Activated naive CD8-positive, alpha-beta T cell (primary cell): ENCODE results near the gene VWA8.
"Not testable (repeated sequence)": the region's sequence is repeated elsewhere in the genome, so short reads cannot be mapped to it uniquely, and the experiment has no call there.

Experiments used
- H3K27ac Mint-ChIP-seq: one replicate; pipeline ENCODE4 v1.8.0; 2021; ENCODE audit warnings: mixed read lengths
- H3K27me3 Mint-ChIP-seq: one replicate; pipeline ENCODE4 v1.8.0; 2021; ENCODE audit warnings: mixed read lengths
- H3K36me3 Mint-ChIP-seq: one replicate; pipeline ENCODE4 v1.8.0; 2021; ENCODE audit warnings: mixed read lengths
- H3K4me1 Mint-ChIP-seq: one replicate; pipeline ENCODE4 v1.8.0; 2021; ENCODE audit warnings: low read depth, mixed read lengths
- H3K4me3 Mint-ChIP-seq: one replicate; pipeline ENCODE4 v1.8.0; 2021; ENCODE audit warnings: mild to moderate bottlenecking, mixed read lengths
- H3K9me3 Mint-ChIP-seq: one replicate; pipeline ENCODE4 v1.8.0; 2021; ENCODE audit warnings: low read depth, mixed read lengths

VWA8 gene

DNA sequence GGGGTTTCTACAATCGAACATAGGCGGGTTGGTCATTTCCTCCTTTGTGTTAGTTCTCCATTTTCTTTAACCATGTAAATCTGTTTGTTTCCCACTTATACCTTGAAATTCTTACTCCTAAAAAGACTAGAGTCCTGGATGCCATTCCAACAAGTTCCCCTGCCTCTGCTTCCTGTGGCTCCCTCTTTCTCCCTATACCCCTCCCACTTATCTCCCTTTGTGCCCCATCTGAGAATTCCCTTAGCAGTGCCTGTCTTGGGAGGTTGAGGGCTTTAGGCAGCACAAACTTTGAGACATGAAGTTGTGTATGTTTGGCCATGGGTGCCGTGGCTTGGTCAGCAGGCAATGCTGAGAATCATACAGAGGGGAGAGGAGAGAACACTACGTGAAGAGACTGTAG lies 327.1 kb downstream of the VWA8 start:
- Mint-ChIP-seq H3K4me1 (no peaks in the 10 kb centered on the region), H3K27me3 (no peaks in the 10 kb centered on the region), H3K9me3 (no peaks in the 10 kb centered on the region), H3K27ac (no peak overlapping the region), H3K4me3 (no peak overlapping the region), H3K36me3 (peaks cover 9% of the 10 kb centered on the region)

DNA sequence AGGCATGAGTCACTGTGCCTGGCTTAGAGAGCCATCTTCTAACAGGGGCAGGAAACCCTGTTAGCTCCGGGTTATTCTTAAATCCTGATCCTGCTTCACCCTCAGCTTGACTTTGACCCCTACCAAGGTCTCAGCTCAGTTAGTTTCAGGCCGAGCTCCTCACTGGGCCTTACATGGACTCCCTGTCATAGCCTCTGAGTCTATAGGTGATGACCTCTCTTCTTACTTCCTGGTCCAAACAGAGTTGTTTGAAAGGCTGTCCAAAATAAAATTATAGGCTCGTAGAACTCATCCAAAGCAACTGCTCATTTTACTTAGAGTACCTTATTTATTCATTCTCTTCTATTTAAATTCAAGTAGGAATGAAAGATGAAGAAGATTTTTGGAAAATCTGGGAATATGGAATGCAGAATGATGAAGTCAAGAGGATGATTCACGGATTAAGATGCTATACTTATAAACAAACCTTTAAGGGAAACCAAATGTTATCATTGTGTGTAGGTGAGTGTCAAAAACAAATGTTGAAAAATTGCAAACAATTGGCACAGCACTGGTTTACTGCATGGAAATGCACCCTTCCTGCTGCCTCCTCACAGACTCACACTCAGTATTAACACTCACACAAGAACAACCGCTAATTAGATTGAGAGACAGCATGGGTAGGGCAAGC lies 329.5 kb downstream of the VWA8 start:
- no peak overlapping the region for H3K27ac Mint-ChIP-seq
- no peak overlapping the region for H3K4me3 Mint-ChIP-seq
- H3K27me3 Mint-ChIP-seq = no peaks in the 10 kb centered on the region
- H3K36me3 Mint-ChIP-seq = peaks cover 7% of the 10 kb centered on the region
- no peaks in the 10 kb centered on the region for H3K4me1 Mint-ChIP-seq
- H3K9me3 Mint-ChIP-seq = no peaks in the 10 kb centered on the region

- H3K36me3 Mint-ChIP-seq = peaks cover 15% of the 10 kb centered on the region
- no peaks in the 10 kb centered on the region for H3K9me3 Mint-ChIP-seq
- H3K4me3 Mint-ChIP-seq = no peak overlapping the region
- H3K27ac Mint-ChIP-seq = no peak overlapping the region
- H3K4me1 Mint-ChIP-seq = no peaks in the 10 kb centered on the region
- H3K27me3 Mint-ChIP-seq = no peaks in the 10 kb centered on the region
These were observed 333.5 kb downstream of the VWA8 start for GRCh38 chr13:41627425-41627824.

- no peaks in the 10 kb centered on the region for H3K9me3 Mint-ChIP-seq
- H3K36me3 Mint-ChIP-seq = peaks cover 20% of the 10 kb centered on the region
- H3K27me3 Mint-ChIP-seq = no peaks in the 10 kb centered on the region
These were observed 336.9 kb downstream of the VWA8 start for GRCh38 chr13:41624041-41624440.

GRCh38 chr13:41622432-41623429 lies 338.2 kb downstream of the VWA8 start:
- H3K9me3 Mint-ChIP-seq = no peaks in the 10 kb centered on the region
- no peak overlapping the region for H3K4me3 Mint-ChIP-seq
- peaks cover 15% of the 10 kb centered on the region for H3K36me3 Mint-ChIP-seq
- H3K27me3 Mint-ChIP-seq = no peaks in the 10 kb centered on the region
- no peaks in the 10 kb centered on the region for H3K4me1 Mint-ChIP-seq
- no peak overlapping the region for H3K27ac Mint-ChIP-seq

More at GRCh38 chr13:41624041-41624440, 336.9 kb downstream of the VWA8 start:
- no peak overlapping the region for H3K4me3 Mint-ChIP-seq
- no peaks in the 10 kb centered on the region for H3K4me1 Mint-ChIP-seq
- H3K27ac Mint-ChIP-seq = no peak overlapping the region

- Mint-ChIP-seq H3K27ac (no peak overlapping the region), H3K27me3 (no peaks in the 10 kb centered on the region), H3K36me3 (peaks cover 15% of the 10 kb centered on the region), H3K4me3 (no peak overlapping the region), H3K4me1 (no peaks in the 10 kb centered on the region), H3K9me3 (no peaks in the 10 kb centered on the region)
These were observed 339.0 kb downstream of the VWA8 start for GRCh38 chr13:41621716-41622431.

DNA sequence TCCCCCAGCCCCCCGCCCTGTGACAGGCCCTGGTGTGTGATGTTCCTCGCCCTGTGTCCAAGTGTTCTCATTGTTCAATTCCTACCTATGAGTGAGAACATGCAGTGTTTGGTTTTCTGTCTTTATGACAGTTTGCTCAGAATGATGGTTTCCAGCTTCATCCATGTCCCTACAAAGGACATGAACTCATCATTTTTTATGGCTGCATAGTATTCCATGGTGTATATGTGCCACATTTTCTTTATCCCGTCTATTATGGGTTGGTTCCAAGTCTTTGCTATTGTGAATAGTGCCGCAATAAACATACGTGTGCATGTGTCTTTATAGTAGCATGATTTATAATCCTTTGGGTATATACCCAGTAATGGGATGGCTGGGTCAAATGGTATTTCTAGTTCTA lies 343.3 kb downstream of the VWA8 start:
- H3K9me3 Mint-ChIP-seq, H3K27ac Mint-ChIP-seq, H3K27me3 Mint-ChIP-seq, H3K4me3 Mint-ChIP-seq, H3K4me1 Mint-ChIP-seq: not testable (repeated sequence)
- H3K36me3 Mint-ChIP-seq = peaks cover 18% of the 10 kb centered on the region

DNA sequence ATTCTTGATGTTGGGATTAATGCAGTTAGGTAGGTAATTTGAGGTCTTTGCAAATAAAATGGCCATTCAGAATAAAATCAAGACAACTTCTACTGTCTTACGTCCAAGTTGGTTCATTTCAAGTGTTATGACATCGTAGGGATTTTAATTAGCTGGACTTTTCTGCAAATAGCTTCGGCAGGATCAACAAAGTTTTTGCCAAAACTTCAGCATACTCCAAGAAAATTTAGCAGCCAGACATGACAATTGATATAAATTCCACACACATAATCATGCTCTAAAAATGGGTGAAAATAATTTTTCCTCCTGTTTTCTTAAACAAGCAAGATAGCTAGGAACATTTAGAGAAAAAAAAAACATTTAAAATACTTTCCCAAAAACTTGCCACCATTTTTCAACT lies 344.8 kb downstream of the VWA8 start:
- Mint-ChIP-seq H3K36me3 (peaks cover 13% of the 10 kb centered on the region), H3K27me3 (no peaks in the 10 kb centered on the region), H3K9me3 (no peaks in the 10 kb centered on the region), H3K4me3 (no peak overlapping the region), H3K4me1 (no peaks in the 10 kb centered on the region), H3K27ac (no peak overlapping the region)

- Mint-ChIP-seq H3K4me3 (no peak overlapping the region), H3K27ac (no peak overlapping the region), H3K36me3 (peaks cover 17% of the 10 kb centered on the region), H3K27me3 (no peaks in the 10 kb centered on the region), H3K9me3 (no peaks in the 10 kb centered on the region), H3K4me1 (no peaks in the 10 kb centered on the region)
These were observed 345.4 kb downstream of the VWA8 start for GRCh38 chr13:41615528-41615855.

DNA sequence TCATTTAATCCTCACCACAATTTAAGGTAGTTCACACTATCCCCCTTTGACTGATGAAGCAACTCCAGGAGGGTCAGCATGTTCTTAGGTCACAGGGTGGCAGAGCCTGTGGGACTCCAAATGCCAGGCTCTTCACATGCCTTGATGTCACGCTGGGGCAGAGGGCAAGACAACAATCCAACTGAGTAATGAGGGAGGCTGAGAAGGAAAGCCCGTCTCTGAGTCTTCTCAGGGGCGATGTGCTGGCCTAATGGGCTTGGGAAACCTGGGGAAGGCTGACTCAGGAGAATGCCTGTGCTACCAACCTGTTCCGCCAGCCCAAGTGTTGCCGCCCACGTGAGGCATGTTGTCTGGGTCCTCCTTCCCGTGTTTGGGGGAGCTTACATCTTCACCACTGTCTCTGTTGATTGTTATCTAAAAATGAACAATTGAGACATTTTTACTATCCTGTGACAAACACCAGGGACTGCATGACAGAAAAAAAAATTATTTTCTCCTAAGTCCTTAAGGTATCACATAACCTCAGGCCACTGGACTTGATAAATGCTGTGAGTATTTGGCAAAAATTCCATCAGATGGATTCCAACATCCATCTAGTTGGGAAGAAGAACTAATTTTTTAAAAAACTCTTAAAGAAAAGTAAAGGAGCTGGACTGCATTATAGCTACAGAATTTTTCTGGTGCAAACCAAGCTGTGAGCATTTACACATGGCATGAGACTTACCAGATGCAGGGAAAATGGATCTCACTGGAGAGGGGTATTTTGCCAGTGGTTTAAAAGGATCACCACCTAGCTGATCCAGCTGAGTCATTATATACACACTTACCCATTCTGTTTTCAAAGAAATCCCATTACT lies 346.0 kb downstream of the VWA8 start:
- no peaks in the 10 kb centered on the region for H3K9me3 Mint-ChIP-seq
- H3K27ac Mint-ChIP-seq = no peak overlapping the region
- no peaks in the 10 kb centered on the region for H3K4me1 Mint-ChIP-seq
- peaks cover 15% of the 10 kb centered on the region for H3K36me3 Mint-ChIP-seq
- no peaks in the 10 kb centered on the region for H3K27me3 Mint-ChIP-seq
- no peak overlapping the region for H3K4me3 Mint-ChIP-seq

GRCh38 chr13:41613984-41614661 lies 346.8 kb downstream of the VWA8 start:
- Mint-ChIP-seq H3K9me3 (no peaks in the 10 kb centered on the region), H3K4me1 (no peaks in the 10 kb centered on the region), H3K4me3 (no peak overlapping the region), H3K27me3 (no peaks in the 10 kb centered on the region), H3K27ac (no peak overlapping the region), H3K36me3 (peaks cover 18% of the 10 kb centered on the region)

DNA sequence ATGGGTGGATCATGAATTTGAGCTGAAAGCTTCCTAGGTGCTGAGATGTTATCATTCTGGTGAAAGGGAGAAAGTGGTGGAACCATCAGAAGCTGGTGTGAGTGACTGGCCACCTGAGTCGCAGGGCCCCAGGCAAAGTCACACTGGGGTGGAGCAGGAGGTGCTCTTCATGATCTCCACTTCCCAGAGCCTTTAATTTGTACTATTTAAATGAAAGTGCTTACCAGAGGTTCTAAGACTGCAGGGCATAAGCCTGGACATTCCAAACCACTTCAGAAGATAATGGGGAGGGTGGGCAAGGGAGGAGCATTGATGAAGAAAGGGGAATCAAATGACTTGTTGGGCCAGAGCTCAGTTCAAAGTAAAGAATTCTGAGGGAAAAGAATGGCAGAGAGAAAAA lies 347.4 kb downstream of the VWA8 start:
- Mint-ChIP-seq H3K27ac (peak overlapping the region; percentile 13), H3K27me3 (no peaks in the 10 kb centered on the region), H3K36me3 (peaks cover 16% of the 10 kb centered on the region), H3K9me3 (no peaks in the 10 kb centered on the region), H3K4me1 (no peaks in the 10 kb centered on the region), H3K4me3 (no peak overlapping the region)

- Mint-ChIP-seq H3K27ac (no peak overlapping the region), H3K9me3 (no peaks in the 10 kb centered on the region), H3K27me3 (no peaks in the 10 kb centered on the region)
These were observed 349.5 kb downstream of the VWA8 start for GRCh38 chr13:41611385-41611784.

GRCh38 chr13:41610404-41610803 lies 350.5 kb downstream of the VWA8 start:
- H3K27me3 Mint-ChIP-seq = no peaks in the 10 kb centered on the region
- no peak overlapping the region for H3K27ac Mint-ChIP-seq
- H3K36me3 Mint-ChIP-seq = peaks cover 23% of the 10 kb centered on the region
- no peaks in the 10 kb centered on the region for H3K4me1 Mint-ChIP-seq
- no peak overlapping the region for H3K4me3 Mint-ChIP-seq
- H3K9me3 Mint-ChIP-seq = no peaks in the 10 kb centered on the region

More at GRCh38 chr13:41611385-41611784, 349.5 kb downstream of the VWA8 start:
- Mint-ChIP-seq H3K36me3 (peaks cover 20% of the 10 kb centered on the region), H3K4me1 (no peaks in the 10 kb centered on the region), H3K4me3 (no peak overlapping the region)
